Measurements from ENCODE around the gene GPRC6A.

Gene GPRC6A

GRCh38 chr6:116783852-116784251, 45.0 kb downstream of the GPRC6A start:
- DNase-seq: no peak

- DNase-seq: peak; percentile 51
These were observed 49.2 kb downstream of the GPRC6A start for GRCh38 chr6:116779573-116780164.

- no peak for DNase-seq
These were observed 55.0 kb downstream of the GPRC6A start for GRCh38 chr6:116773886-116774285.

- no peak for DNase-seq
These were observed 56.4 kb downstream of the GPRC6A start for GRCh38 chr6:116772450-116772849.

- DNase-seq: no peak
These were observed 61.2 kb downstream of the GPRC6A start for GRCh38 chr6:116767715-116768114.

GRCh38 chr6:116766506-116767176, 62.2 kb downstream of the GPRC6A start:
- DNase-seq: no peak

GRCh38 chr6:116764961-116765841, 63.7 kb downstream of the GPRC6A start, which contains the start of gene FAM162B:
Gene FAM162B, minus strand, starts transcription at chr6:116765719. Its CDS starts 143 bp downstream, at chr6:116765576.
- DNase-seq: no peak

- DNase-seq: no peak
These were observed 64.3 kb downstream of the GPRC6A start for GRCh38 chr6:116764629-116764960.

- no peak for DNase-seq
These were observed 64.8 kb downstream of the GPRC6A start for GRCh38 chr6:116763906-116764628.

- DNase-seq: no peak
These were observed 65.8 kb downstream of the GPRC6A start for GRCh38 chr6:116763048-116763447.

GRCh38 chr6:116762235-116762634, 66.6 kb downstream of the GPRC6A start:
- DNase-seq: no peak

- DNase-seq: no peak
These were observed 67.1 kb downstream of the GPRC6A start for GRCh38 chr6:116761779-116762178.

- DNase-seq: no peak
These were observed 83.7 kb downstream of the GPRC6A start for GRCh38 chr6:116745176-116745575.

Data from NCI-H526 treated with DMSO at 0.1 percent for 48 hours (cell line).